A549 treated with ZK216348 at 1 μM for 4 hours (cell line): ENCODE results near the gene FAM193A. TPM values are rescaled to one million over a fixed set of nuclear protein-coding genes. Genes with fewer than 3 reads are reported as not detected.

Experiments used
- total RNA-seq: library from RNA; stranded (reverse); fragments of 200-300 nt; extraction: Qiagen RNA extraction; gene quantifications from 5 replicates; pipeline ENCODE4 v1.2.3, GENCODE V29; 2022; ENCODE audit warnings: low read depth

Gene FAM193A, protein sequence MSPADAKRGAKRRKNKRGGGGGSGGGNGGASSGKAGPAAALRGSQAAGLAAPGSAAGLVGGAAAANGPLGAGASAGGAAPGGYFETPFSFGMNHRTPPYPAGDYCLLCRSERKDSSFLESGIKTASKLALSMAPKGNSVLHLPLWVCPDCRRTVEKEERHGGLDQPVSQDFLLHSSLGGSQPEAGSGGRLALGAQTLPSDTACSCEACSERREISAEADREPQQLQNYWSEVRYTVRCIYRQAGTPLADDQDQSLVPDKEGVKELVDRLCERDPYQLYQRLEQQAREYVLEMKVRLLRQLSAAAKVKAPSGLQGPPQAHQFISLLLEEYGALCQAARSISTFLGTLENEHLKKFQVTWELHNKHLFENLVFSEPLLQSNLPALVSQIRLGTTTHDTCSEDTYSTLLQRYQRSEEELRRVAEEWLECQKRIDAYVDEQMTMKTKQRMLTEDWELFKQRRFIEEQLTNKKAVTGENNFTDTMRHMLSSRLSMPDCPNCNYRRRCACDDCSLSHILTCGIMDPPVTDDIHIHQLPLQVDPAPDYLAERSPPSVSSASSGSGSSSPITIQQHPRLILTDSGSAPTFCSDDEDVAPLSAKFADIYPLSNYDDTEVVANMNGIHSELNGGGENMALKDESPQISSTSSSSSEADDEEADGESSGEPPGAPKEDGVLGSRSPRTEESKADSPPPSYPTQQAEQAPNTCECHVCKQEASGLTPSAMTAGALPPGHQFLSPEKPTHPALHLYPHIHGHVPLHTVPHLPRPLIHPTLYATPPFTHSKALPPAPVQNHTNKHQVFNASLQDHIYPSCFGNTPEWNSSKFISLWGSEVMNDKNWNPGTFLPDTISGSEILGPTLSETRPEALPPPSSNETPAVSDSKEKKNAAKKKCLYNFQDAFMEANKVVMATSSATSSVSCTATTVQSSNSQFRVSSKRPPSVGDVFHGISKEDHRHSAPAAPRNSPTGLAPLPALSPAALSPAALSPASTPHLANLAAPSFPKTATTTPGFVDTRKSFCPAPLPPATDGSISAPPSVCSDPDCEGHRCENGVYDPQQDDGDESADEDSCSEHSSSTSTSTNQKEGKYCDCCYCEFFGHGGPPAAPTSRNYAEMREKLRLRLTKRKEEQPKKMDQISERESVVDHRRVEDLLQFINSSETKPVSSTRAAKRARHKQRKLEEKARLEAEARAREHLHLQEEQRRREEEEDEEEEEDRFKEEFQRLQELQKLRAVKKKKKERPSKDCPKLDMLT (N-terminal part only)
- total RNA-seq, result 6.6 to 10.2 TPM (median 9.6 TPM) in 5 replicates

DNA sequence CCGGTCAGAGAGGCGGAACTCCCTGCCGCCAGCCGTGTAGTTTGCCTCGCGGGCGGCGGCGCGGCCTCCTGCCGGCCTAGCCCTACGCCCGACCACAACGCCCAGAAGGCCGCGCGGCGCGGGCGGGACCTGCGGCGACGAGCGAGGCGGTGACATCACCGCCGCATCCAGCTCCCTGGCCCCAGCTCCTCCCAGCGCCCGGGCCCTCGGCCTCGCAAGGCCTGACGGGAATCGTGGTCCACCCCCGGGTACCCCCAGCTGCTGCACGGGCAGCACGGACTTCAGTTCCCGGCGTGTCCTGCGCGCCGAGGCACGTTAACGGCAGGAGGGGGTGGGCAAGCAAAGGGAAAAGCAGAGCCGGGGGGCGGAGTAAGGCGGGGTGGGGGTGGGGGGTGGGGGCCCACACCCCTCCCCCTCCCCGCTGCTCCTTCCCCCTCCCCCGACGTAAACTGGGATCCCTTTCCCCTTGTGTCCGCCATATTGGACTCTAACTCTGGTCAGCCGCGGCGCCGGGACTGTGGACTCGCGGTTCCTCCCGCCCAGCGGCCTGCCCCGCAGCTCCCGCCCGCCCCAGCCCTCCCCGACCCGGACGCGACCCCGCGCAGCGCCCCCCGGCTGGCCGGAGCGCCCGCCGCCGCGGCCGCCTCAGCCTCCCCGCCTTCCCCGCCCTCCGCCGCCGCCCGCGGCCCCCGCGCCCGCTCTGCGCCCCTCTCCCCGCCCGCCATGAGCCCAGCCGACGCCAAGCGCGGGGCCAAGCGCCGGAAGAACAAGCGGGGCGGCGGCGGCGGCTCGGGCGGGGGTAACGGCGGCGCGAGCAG, at the start of gene FAM193A:
FAM193A (plus strand) TSS at position 455 of the 818 bp plus-strand sequence; CDS start at position 724, 269 bp downstream.

DNA sequence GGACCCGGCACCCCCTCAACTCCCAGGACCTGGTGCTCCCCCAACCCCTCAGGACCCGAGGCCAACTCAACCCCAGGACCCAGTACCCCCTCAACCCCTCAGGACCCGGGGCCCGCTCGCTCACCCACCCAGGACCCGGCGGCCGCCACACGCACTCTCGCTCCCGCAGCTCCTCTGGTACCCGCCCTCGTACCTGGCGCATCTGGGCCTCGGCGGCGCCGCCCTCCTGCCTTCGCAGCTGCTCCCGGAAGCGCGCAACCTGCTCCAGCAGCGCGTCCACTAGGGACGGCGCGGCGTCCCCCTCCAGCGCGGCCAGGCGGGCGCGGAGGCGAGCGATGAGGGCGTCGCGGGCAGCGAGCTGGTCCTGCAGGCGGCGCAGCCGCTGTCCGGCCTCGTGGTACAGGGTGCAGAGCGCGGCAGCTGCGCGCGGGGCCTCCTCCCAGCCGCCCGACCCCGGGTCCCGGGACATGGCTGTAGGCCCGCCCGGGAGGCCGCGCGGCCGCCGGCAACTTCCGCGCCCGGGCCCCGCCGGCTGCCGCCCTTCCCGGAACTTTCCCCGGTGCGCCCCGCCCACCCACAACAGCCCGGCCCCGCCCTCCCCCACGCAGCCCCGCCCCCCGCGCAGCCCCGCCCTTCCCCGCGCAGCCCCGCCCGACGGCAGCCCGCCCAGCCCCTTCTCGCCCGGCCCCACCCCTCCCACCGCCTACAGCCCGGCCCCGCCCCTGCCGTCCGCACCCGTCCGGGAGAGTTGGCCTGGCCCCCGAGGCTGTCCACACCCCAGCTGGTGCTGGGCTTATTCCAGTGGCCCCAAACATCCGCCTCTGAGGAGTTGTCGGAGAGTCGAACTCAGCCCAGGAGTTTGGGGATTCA, 219.6 kb downstream of the FAM193A start, which contains the start of gene TNIP2:
TNIP2 (minus strand) TSS at position 516 of the 870 bp plus-strand sequence; CDS start at position 469, 47 bp downstream.

Other genes with a start within 250 kb of the FAM193A start
- gene ZFYVE28, start 118.0 kb upstream of the FAM193A start, total RNA-seq, result 1.4 to 3.1 TPM (median 2.7 TPM) in 5 replicates
- gene CFAP99, start 117.7 kb upstream of the FAM193A start, total RNA-seq, result 0.19 to 0.51 TPM in 2 of 5 replicates, not detected in the others
- gene RNF4, start 67.5 kb upstream of the FAM193A start, total RNA-seq, result 57.9 to 93.1 TPM (median 61.4 TPM) in 5 replicates
- gene TNIP2, start 219.7 kb downstream of the FAM193A start, total RNA-seq, result 32.6 to 48.7 TPM (median 45.3 TPM) in 5 replicates